Left renal pelvis (tissue), 4 donors: ENCODE measurements around the gene GPSM3. TPM values are rescaled to one million over a fixed set of nuclear protein-coding genes. Genes with fewer than 3 reads are reported as not detected.
A peak's percentile ranks its signal among the peaks of the same experiment; 100 is the strongest.
"Not testable (repeated sequence)": the region's sequence is repeated elsewhere in the genome, so short reads cannot be mapped to it uniquely, and the experiment has no call there.

Source experiments
- DNase-seq, 4 donors: peaks; one replicate each; pipeline ENCODE4 v3.0.0-alpha.2; 2013; ENCODE audit warnings: low read depth in 4 of 4, low spot score in 3 of 4
- polyA plus RNA-seq, 4 donors: library from polyadenylated mRNA; unstranded; fragments of 120-200 nt; gene quantifications; one replicate each; pipeline ENCODE4 v1.2.1, GENCODE V29; 2013; ENCODE audit not compliant: insufficient read length in 4 of 4

GPSM3 gene
- polyA plus RNA-seq, 4 donors, result 8.0 to 13.3 (median 8.8) TPM

DNA sequence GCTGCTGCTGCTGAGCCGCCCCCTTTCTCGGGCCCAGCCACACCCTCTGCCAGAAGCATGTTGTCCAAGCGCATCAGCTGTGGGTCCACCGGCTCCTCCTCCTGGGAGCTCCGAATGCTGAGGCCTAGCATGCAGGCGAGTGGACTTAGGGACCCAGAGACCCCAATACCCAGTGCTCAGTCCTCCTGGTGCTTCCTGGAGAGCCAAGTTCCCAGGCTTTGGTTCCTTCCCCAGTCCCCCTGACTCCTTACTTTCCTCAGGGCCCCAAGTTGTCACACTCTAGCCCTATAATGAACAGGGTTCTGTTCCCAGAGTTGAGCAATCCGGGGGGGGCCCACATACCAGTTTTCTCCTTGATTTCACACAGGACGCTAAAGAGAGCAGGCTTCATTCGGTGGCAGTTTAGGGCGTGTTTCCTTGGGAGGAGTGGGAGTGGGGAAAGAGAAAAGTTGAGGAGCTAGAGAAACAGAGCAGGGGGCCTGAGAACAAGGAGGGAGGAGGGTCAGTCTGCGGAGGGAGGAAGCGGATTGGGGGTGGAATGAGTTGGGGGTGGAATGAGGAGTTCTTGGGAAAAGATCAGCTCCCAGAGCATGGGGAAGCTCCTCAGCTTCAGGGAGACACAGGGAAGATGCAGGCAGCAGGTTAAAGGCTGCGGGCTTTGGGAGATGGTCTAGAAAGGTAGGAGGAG, 3.9 kb downstream of the GPSM3 start:
- no peak for DNase-seq

- not testable (repeated sequence) for DNase-seq
These were observed 4.6 kb downstream of the GPSM3 start for GRCh38 chr6:32187725-32188380.

DNA sequence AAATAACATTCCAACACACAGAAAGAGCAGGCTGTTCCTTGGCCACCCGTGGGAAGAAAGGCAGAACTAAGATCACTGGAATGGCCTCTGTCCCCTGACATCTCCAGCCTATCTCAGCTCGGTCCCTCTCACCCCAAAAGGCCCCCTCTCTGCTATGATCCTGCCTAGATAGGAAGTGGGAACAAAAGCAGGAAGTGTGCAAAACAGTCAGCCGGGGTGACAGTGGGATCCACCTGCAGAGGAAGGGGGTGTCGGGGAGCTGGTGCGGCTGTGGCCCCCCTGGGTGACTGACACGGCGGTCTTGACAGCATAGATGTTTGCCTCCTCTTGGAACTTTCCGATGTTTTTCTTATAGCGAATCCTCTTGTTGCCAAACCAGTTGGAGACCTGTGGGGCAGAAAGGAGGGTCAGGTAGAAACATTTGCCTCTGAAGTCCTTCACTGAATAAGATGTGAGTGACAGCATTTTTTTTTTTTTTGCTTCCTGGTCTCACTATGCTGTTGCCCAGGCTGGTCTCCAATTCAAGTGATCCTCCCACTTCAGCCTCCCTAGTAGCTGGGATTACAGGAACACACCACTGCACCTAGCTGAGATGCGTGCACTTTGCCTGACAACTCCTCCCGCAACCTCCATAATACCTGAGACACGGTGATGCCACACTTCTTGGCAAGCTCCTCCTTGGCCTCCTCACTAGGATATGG, 5.3 kb downstream of the GPSM3 start:
- no peak for DNase-seq

DNA sequence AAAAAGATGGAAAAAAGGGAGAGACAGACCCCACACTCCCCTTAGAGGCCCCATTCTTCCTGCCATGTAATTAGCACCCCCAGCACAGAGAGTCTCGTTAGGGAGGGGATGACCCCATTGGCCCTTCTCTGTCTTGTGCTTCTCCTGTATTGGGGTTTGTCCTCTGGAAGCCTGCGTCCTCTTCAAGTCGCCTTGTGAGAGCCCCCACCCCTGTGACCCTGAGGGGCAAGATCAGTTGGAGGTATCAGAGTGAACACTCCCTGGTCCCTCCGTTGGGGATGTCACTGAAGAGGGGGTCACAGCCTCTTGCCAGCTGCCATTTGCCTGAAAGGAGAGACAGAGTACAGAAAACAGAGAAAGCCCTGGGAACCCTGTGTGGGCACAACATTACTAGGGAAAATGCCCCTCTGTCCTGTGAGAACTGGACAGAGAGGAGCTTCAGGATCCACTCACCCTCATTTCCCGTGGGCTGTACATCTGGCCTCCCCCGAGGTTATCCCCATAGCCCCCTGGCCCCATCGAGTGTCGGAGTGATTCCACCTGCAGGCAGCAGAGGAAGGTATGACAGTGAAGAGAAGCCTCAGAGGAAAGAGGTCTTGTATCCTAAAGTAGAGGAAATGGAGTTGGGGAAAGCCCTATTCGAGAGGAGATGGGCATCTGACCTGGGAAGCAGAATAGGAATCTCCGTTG, 6.1 kb downstream of the GPSM3 start:
- DNase-seq, result not testable (repeated sequence)

- DNase-seq, result not testable (repeated sequence)
These were observed 6.7 kb downstream of the GPSM3 start for GRCh38 chr6:32185681-32186131.

- no peak for DNase-seq
These were observed 8.3 kb downstream of the GPSM3 start, which contains the start of gene AGER for GRCh38 chr6:32184084-32184640. Gene AGER (minus strand): TSS chr6:32184253. CDS start chr6:32184222, 31 bp downstream.

DNA sequence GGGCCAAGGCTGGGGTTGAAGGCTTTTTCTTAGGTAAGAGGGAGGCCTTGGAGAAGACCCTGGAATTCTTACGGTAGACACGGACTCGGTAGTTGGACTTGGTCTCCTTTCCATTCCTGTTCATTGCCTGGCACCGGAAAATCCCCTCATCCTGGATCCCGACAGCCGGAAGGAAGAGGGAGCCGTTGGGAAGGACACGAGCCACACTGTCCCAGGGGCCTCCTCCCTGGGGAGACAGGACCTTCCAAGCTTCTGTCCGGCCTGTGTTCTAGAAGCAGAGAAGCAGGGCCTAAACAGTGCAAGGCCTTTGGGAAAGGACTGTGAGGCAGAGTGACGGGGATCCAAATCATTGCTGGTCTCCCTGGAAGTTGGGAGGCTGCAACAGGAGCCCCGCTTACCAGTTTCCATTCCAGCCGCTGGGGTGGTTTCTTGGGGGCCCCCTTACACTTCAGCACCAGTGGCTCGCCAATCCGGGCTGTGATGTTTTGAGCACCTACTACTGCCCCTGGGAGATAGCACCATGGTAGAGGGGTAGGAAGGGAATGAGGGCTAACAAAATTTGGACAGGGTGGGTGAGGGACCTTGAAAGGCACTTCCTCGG, 8.9 kb downstream of the GPSM3 start:
- no peak for DNase-seq

GRCh38 chr6:32183030-32183429, 9.4 kb downstream of the GPSM3 start:
- DNase-seq, result no peak

- no peak for DNase-seq
These were observed 9.9 kb downstream of the GPSM3 start for GRCh38 chr6:32182555-32182981.

DNA sequence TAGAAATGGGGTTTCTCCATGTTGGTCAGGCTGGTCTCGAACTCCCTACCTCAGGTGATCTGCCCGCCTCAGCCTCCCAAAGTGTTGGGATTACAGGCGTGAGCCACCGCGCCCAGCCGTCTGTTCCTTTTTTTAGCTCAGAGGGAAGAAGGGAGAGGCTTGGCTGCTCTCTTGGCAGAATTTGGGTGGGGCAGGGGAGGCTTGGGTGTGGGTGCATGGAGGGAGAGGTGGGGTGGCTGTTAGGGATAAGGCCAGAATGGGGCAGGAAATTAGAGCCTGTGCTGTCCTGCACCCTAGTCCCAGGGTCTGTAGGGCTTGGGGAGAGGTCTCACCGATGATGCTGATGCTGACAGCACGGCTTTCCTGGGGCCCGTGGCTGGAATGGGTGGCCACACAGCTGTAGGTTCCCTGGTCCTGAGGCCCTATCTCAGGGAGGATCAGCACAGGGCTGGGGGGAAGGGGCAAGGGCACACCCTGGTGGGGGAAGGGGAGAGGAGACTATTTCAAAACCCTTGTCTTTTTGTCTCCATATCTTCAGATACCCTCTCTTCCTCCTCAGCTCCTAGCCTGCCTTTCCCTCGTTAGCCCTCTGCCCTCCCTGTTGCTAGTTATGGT, 10.4 kb downstream of the GPSM3 start:
- DNase-seq, result no peak

DNA sequence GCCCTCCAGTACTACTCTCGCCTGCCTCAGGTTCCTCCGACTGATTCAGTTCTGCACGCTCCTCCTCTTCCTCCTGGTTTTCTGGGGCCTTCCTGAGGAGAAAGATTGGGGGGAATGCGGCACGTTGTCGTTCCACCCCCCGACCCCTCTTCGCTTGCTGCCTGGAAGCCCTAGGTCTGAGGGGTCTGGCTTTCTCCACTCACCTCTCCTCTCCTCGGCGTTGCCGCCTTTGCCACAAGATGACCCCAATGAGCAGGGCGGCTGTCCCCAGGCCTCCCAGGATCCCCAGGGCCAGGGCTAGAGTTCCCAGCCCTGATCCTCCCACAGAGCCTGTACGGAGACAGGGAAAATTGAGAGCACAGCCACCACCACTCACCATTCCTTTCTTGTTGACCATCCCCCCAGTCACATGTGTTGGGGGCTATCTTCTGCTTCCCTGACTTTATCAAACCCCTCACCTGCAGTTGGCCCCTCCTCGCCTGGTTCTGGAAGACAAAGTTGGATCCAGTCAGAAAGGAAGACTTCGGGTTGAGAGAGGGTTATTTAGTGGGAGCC, 11.2 kb downstream of the GPSM3 start:
- no peak for DNase-seq

DNA sequence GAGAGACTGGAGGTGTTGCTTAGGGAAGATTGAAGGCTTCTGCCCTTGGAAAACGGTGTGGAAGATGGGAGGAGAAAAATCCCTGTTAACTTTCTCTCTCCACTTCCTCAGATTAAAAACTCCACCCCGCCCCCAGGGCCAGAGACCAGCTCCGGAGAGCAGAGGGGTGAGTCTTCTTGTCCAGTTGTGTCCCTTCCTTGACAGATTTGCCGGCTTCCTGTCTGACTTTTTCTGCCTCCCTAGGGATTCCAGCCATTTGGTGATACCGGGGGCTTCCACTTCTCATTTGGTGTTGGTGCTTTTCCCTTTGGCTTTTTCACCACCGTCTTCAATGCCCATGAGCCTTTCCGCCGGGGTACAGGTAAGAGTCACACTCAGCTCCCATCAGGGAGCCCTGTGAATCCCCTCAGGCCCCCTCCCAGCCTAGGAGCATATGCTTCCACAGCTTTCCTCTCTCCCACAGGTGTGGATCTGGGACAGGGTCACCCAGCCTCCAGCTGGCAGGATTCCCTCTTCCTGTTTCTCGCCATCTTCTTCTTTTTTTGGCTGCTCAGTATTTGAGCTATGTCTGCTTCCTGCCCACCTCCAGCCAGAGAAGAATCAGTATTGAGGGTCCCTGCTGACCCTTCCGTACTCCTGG, 12.6 kb downstream of the GPSM3 start:
- no peak for DNase-seq

DNA sequence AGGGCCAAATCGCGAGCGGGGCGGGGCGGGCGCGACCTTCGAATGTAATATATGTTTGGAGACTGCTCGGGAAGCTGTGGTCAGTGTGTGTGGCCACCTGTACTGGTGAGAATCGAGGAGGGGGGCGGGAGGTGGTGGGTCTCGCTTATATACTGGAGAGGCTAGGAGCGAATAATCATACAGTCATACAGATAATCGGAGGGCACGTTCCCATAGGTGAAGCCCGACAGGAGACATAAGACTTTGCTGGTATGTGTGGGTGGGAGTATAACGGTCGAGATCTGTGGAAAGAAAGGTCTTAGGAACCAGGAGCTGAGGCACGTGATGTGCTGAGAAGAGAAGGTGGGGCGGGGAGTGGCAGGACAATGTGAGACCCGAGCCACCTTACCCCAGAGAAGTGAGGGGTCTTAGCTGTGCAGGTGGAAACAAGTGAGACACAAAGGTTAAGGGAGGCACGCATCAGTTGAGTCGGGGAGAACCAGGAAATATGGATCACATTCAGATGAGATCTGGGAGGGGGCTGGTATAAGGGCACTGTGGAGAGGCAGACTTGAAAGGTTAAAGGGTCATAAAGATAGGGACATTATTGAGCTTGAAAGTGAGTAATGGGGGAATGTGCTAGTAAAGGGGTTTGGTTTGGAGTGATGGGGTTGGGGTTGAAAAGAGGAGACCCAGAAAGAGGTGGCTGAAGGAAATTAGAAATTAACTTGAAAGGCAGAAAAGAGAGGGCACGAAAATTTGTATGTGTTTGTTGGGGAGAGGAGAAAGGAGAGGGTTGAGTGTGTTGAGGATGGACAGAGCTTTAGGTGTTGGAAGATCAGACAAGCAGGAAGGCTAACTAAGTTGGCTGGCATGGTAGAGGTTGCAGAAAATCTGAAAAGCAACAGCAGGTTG, 13.6 kb downstream of the GPSM3 start:
- DNase-seq, result no peak

GRCh38 chr6:32177788-32178546, 14.5 kb downstream of the GPSM3 start, which contains the start of gene RNF5:
Gene RNF5 (plus strand): TSS chr6:32178405. CDS start chr6:32178512, 107 bp downstream.
- peak; percentile 99 to 100 (median 100) for DNase-seq

DNA sequence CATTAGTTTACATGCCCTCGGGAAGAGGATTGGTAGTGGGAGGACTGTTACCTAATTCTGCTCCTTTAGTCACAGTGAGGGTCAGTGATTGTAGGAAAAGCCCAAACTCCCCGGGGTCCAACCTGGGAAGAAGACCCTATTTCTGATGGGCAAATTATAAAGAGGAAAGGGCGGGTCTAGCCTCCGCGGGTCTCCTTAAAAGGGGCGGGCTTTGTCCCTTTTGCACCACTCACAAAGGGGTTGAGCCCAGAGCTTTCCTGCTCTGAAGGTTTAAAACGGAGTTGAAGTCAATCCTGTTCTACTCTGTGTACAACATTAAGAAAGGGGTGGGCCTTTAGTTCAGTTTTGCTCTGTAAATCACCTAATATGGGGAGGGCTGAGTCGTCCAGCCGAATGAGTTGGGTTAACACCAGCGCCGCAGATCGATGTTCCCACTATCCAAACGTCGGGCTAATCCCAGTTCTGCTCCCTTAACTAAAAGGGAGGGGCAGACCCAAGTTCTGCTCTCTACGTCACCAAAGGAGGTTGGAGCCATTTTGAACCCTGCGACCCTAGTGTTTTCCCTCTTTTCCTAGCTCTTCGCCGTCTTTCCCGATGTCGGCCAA, 15.2 kb downstream of the GPSM3 start:
- no peak for DNase-seq

- no peak for DNase-seq
These were observed 15.8 kb downstream of the GPSM3 start for GRCh38 chr6:32176476-32177182.
